NK-92 (cell line): ENCODE results near the gene TMEM53.

Source experiments
- DNase-seq: peaks from one replicate; lab custom pipeline; 2025; ENCODE audit not compliant: unreplicated experiment; lab: John Stamatoyannopoulos, UW

Gene TMEM53

GRCh38 chr1:44647896-44648295 lies 26.4 kb downstream of the TMEM53 start:
- DNase-seq, result no peak

- DNase-seq, result no peak
Measured at GRCh38 chr1:44646261-44647110, 27.8 kb downstream of the TMEM53 start.

DNA sequence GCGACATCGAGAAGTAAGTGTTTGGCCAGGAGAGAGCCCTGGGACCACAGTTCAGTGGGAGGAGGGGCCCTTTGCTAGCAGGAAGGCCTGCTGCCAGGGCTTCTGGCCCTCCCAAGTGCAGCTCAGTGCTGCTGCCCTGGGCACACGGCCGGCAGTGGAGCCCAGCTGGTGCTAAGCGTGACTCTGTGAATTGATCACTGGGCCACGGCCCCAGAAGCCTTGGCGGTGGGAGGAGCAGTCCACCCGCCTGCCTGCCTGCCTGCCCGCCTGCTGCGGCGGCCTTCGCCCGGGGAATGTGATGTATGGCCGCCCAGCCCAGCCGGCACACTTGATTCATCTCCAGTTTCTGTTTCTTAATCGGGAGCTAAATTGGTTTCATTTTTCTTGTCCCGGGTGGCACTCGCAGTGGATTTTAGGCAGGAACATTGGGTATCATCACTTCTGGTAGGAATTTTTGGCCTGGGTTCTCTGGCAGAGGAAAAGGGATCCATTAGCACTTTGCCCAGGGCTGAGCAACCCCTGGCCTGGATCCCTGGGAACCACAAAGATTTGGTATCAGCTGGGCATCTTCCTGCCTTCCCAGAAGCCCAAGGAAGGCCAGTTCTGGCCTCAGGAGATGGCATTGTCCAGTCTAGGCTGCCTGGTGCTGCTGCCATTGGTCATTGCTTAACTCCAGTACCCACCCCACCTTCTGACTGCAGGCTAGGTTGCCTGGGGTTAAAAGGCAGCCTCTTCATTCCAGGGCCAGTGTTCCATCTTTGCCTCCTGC lies 28.6 kb downstream of the TMEM53 start:
- DNase-seq, result no peak

DNA sequence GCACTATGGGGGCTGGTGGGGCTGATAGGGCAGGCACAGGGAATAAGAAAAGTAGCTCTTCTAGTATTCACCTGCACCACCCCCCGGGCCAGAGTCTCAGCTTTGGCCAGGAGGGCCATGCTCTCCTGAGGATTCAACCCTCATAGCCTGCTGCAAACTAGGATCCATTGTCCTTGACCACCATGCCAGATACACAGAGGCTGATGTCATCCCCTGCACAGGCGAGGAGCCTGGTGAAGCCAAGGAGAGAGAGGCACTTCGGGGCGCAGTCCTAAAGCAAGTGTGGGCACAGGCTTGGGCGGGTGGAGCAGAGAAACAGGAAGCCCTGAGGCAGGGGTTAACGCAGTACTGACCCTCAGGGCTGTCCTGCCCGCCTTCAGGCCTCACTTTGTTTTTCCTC lies 29.5 kb downstream of the TMEM53 start:
- no peak for DNase-seq

GRCh38 chr1:44643721-44644334 lies 30.5 kb downstream of the TMEM53 start:
- no peak for DNase-seq

- no peak for DNase-seq
Measured at GRCh38 chr1:44642925-44643324, 31.4 kb downstream of the TMEM53 start.

DNA sequence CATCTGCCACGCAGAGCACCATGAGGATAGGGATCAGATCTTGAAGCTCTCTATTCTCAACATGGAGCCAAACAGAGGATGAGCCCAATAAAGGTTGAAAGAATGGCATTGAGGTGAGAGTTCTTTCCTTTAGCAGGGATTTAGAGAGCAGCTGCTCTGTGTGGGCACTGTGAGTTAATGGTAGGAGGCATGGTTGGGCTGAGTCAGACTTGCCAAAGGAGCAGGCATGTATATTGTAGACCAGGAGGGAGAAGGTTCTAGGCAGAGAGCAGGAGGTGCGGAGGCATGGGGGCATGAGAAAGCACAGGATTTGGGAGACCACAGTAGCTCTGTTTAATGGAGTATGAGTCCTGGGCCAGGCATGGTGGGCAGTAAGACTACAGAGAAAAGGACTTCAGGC lies 32.0 kb downstream of the TMEM53 start:
- DNase-seq, result no peak

- DNase-seq, result no peak
Measured at GRCh38 chr1:44641126-44642102, 32.9 kb downstream of the TMEM53 start.

GRCh38 chr1:44640200-44640853 lies 34.0 kb downstream of the TMEM53 start:
- no peak for DNase-seq

GRCh38 chr1:44637702-44638411 lies 36.4 kb downstream of the TMEM53 start:
- DNase-seq, result no peak

GRCh38 chr1:44636688-44637598 lies 37.3 kb downstream of the TMEM53 start:
- DNase-seq, result no peak

GRCh38 chr1:44636083-44636687 lies 38.1 kb downstream of the TMEM53 start:
- no peak for DNase-seq

GRCh38 chr1:44635439-44635838 lies 38.8 kb downstream of the TMEM53 start:
- no peak for DNase-seq

- DNase-seq, result no peak
Measured at GRCh38 chr1:44634606-44635189, 39.6 kb downstream of the TMEM53 start.

DNA sequence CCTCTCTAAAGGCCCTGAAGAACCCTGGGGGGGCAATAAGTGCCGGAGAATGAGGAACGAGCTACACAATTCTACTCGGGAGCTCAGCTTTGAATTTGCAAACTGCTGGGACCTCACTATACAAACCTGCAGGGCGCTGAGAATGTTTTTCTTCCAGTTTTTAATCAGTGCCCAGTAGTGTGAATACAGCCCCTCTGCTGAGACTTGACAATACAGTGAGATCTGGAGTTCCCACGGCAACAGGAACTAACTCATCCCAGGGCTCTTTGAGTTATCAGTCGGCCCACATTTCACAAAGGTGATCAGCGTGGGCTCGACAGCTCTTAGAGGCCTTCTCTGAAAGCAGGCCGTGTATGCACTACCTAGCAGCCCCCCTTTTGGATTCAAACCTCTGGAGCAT lies 41.7 kb downstream of the TMEM53 start:
- no peak for DNase-seq

DNA sequence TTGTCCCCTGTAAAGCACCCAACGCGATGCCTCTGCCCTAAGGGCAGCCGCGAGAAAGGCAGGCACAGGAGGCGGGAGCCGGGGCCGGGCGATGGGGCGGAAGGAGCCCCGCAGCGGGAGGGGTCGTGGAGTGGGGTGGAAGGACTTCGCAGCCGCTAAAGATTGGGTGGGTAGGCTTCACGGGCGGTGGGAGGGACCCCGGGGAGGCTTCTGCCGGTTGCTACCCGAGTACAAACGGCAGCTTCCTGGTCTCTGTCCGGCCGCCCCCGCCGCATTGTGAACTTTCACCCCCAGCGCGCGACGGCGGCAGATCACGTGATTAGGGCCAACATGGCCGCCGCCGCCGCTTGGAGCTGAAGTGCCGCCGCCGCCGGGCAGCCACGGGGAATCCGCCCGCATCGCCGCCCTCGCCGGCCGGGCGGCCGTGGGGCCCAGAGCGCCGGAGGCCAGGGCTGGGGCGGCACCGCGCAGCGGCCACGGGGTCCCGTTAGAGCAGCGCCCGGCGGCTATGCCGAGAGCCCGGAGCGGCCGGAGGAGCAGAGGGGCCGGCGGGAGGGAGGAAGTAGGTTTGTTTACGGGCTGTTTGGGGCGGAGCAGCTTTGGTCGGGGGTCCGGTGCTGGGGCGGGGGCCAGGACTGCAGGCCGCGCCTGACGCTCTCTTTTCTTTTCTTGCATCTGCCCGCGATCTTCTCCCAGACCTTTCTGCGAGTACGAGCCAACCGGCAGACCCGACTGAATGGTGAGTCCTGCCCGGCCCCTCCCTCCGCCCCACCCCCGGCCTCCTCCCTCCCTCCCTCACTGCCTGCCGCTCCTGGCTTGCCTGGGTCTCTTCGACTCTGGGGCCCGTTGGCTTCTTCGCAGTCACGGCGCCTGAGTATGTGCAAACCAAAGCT lies 42.4 kb downstream of the TMEM53 start:
- DNase-seq, result no peak

DNA sequence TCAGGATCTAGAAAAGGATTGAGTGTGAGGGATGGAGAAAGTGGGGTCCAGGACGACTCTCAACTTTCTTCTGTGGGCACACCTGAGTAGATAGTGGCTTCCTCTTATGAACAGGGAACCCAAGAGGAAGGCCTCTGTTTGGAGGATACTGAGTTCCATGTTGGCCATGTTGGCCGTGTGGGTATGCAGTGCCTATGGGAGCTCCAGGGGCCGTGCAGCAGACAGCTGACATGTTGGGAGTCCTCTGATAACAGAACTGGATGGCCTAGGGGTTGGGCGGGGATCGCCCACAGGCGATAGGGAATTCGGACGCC lies 43.0 kb downstream of the TMEM53 start:
- DNase-seq, result no peak
